Kidney (tissue), 14 donors: ENCODE measurements around the gene SIPA1. TPM values are rescaled to one million over a fixed set of nuclear protein-coding genes. Genes with fewer than 3 reads are reported as not detected.
A peak's percentile ranks its signal among the peaks of the same experiment; 100 is the strongest.

Experiments
- DNase-seq, 5 donors: peaks; one replicate each; pipeline ENCODE4 v3.0.0-alpha.2; 2013 to 2020
- FAIRE-seq: peaks from 2 replicates; lab custom pipeline; 2012; peaks lifted over from hg19 to GRCh38; lab: Jason Lieb, UNC
- H3K27ac ChIP-seq, 2 donors: one replicate each; pipeline ENCODE4 v1.7.0; 2013; ENCODE audit warnings: low read depth in 2 of 2, low read length in 2 of 2, inconsistent platforms in 1 of 2
- H3K27me3 ChIP-seq: one replicate; pipeline ENCODE4 v1.7.1; 2013; ENCODE audit warnings: low read length, inconsistent platforms; ENCODE audit not compliant: control insufficient read depth, insufficient read depth
- H3K36me3 ChIP-seq, 3 donors: one replicate each; pipeline versions ENCODE4 v1.7.0 to v1.7.1; 2013; ENCODE audit warnings: low read length in 3 of 3, control low read depth in 1 of 3, inconsistent platforms in 1 of 3; ENCODE audit not compliant: insufficient read depth in 3 of 3, control insufficient read depth in 2 of 3
- H3K4me1 ChIP-seq, 3 donors: one replicate each; pipeline versions ENCODE4 v1.7.0 to v1.7.1; 2013; ENCODE audit warnings: low read length in 3 of 3, inconsistent platforms in 1 of 3, low read depth in 1 of 3; ENCODE audit not compliant: control insufficient read depth in 2 of 3, insufficient read depth in 2 of 3
- H3K4me3 ChIP-seq, 3 donors: one replicate each; pipeline versions ENCODE4 v1.7.0 to v1.8.1; 2013; ENCODE audit warnings: low read length in 3 of 3, control low read depth in 1 of 3, inconsistent platforms in 1 of 3
- H3K9ac ChIP-seq, 3 donors: one replicate each; pipeline versions ENCODE4 v1.7.0 to v1.7.1; 2013; ENCODE audit warnings: low read length in 3 of 3, control low read depth in 1 of 3, inconsistent platforms in 1 of 3
- H3K9me3 ChIP-seq, 3 donors: one replicate each; pipeline versions ENCODE4 v1.7.0 to v1.7.1; 2013; ENCODE audit warnings: low read length in 3 of 3, control low read depth in 1 of 3, inconsistent platforms in 1 of 3; ENCODE audit not compliant: control insufficient read depth in 2 of 3, insufficient read depth in 1 of 3
- intact Hi-C: fragments of 100-400 bp; cut with DNase I; formaldehyde crosslinking; loops from one replicate; pipeline ENCODE4 v1.11.1; 2022
- polyA plus RNA-seq: library from polyadenylated mRNA; stranded (reverse); fragments of 350-450 nt; fragmentation: Illumina TruSeq; extraction: RNeasy Lipid Tissue Mini Kit (QIAGEN cat#74804); gene quantifications from one replicate; pipeline ENCODE4 v1.2.3, GENCODE V29; 2014; ENCODE audit warnings: low read depth, low replicate concordance; ENCODE audit not compliant: insufficient read depth
- total RNA-seq: library from RNA; stranded (reverse); fragmentation: NEBNext Ultra II Directional; extraction: Animal tissue kit (Norgen Biotek cat#: 25700); gene quantifications from one replicate; pipeline ENCODE4 v1.2.1, GENCODE V29; 2021
- TF ChIP-seq, protein P1 (sequence below): IDR thresholded peaks from 3 replicates; pipeline ENCODE4 v1.5.1; 2012; ENCODE audit warnings: mild to moderate bottlenecking, moderate library complexity, borderline replicate concordance; ENCODE audit not compliant: insufficient read depth; ENCODE audit errors: extremely low read depth
- donor health status: control.
- donor health status: control.
- donor health status: control.
- donor health status: control.
- donor health status: control.
- donor health status: DM: yes; HTN: yes; CAD: no.
- donor health status: Normal renal cell carcinoma (clear cell type).

Gene SIPA1
- total and polyA plus RNA-seq, 2 donors from 2014 or later = 46.4 to 71.0 TPM

DNA sequence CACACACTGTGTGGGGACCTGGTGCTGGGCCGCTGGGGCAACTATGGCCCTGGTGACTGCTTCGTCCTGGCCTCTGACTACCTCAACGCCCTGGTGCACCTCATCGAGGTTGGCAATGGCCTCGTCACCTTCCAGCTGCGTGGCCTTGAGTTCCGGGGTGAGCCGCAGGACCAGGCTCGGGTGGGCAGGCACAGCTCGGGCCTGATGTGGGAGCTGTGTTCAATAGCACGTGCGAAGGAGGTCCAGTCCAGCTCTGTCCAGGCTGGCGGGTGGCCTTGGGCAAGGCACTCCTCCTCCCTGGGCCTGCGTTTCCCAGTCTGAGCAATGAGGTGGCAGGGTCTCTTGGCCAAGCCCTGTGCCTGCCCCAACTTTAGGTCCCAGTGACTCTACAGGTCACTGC is 8.3 kb upstream of the SIPA1 start:
- peak in 1 of 5 donors; percentile 34 for DNase-seq
- H3K4me1 ChIP-seq = no peaks in the 10 kb centered on the region
- no peak overlapping the region for H3K27ac ChIP-seq
- no peaks in the 10 kb centered on the region for H3K9me3 ChIP-seq
- no peak overlapping the region for H3K4me3 ChIP-seq
- FAIRE-seq = no peak
- TF ChIP-seq, protein P1, sequence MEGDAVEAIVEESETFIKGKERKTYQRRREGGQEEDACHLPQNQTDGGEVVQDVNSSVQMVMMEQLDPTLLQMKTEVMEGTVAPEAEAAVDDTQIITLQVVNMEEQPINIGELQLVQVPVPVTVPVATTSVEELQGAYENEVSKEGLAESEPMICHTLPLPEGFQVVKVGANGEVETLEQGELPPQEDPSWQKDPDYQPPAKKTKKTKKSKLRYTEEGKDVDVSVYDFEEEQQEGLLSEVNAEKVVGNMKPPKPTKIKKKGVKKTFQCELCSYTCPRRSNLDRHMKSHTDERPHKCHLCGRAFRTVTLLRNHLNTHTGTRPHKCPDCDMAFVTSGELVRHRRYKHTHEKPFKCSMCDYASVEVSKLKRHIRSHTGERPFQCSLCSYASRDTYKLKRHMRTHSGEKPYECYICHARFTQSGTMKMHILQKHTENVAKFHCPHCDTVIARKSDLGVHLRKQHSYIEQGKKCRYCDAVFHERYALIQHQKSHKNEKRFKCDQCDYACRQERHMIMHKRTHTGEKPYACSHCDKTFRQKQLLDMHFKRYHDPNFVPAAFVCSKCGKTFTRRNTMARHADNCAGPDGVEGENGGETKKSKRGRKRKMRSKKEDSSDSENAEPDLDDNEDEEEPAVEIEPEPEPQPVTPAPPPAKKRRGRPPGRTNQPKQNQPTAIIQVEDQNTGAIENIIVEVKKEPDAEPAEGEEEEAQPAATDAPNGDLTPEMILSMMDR = no peak
- H3K36me3 ChIP-seq = peaks cover 3 to 38% (median 35%) of the 10 kb centered on the region in 3 donors
- no peak overlapping the region for H3K9ac ChIP-seq
- H3K27me3 ChIP-seq = no peaks in the 10 kb centered on the region
- intact Hi-C loops = no loop called here

DNA sequence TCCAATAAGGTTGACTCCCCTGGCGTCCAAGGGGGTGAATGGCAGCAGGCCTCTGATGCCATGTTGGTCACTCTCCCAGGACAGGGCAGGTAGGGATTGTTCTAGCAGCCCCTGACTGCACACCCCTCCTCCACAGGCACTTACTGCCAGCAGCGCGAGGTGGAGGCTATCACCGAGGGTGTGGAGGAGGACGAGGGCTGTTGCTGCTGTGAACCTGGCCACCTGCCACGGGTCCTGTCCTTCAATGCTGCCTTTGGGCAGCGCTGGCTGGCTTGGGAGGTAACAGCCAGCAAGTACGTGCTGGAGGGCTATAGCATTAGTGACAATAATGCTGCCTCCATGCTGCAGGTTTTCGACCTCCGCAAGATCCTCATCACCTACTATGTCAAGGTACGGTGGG is 7.7 kb upstream of the SIPA1 start:
- H3K9me3 ChIP-seq = no peaks in the 10 kb centered on the region
- H3K36me3 ChIP-seq = peaks cover 5 to 44% (median 42%) of the 10 kb centered on the region in 3 donors
- TF ChIP-seq, protein P1 = no peak
- H3K4me1 ChIP-seq = no peaks in the 10 kb centered on the region
- DNase-seq = no peak
- H3K9ac ChIP-seq = no peak overlapping the region
- intact Hi-C loops = no loop called here
- no peaks in the 10 kb centered on the region for H3K27me3 ChIP-seq
- H3K4me3 ChIP-seq = no peak overlapping the region
- no peak overlapping the region for H3K27ac ChIP-seq
- FAIRE-seq = no peak

- Histone ChIP-seq H3K9ac (no peak overlapping the region), H3K4me1 (peaks cover 0 to 9% (median 0%) of the 10 kb centered on the region in 3 donors), H3K9me3 (no peaks in the 10 kb centered on the region), H3K27me3 (no peaks in the 10 kb centered on the region), H3K4me3 (no peak overlapping the region), H3K27ac (no peak overlapping the region), H3K36me3 (peaks cover 4 to 37% (median 36%) of the 10 kb centered on the region in 3 donors)
- TF ChIP-seq, protein P1 = no peak
- intact Hi-C loops = no loop called here
- DNase-seq = no peak
- FAIRE-seq = no peak
Observed at GRCh38 chr11:65633390-65634108, 4.4 kb upstream of the SIPA1 start.
